Activated CD4-positive, alpha-beta memory T cell treated with anti-CD3 and anti-CD28 coated beads for 36 hours (primary cell): ENCODE results near the gene FREM1. TPM values are rescaled to one million over a fixed set of nuclear protein-coding genes. Genes with fewer than 3 reads are reported as not detected.

Experiments
- CTCF ChIA-PET: fragments of 350-600 bp; sonication (Branson Sonifier 250); formaldehyde crosslinking; loops from one replicate; lab custom pipeline; 2021; ENCODE audit warnings: antibody characterized with exemption, inconsistent platforms; lab: Charles Lee
- POLR2A ChIA-PET: fragments of 350-600 bp; sonication (Branson Sonifier 250); formaldehyde crosslinking; loops from one replicate; lab custom pipeline; 2021; ENCODE audit warnings: antibody characterized with exemption; lab: Charles Lee
- DNase-seq: peaks from one replicate; pipeline ENCODE4 v3.0.0-alpha.2; 2020
- H3K27ac Mint-ChIP-seq: one replicate; pipeline ENCODE4 v1.8.0; 2021; ENCODE audit warnings: mixed read lengths
- H3K27me3 Mint-ChIP-seq: one replicate; pipeline ENCODE4 v1.8.0; 2021; ENCODE audit warnings: mixed read lengths
- H3K36me3 Mint-ChIP-seq: one replicate; pipeline ENCODE4 v1.8.0; 2021; ENCODE audit warnings: mixed read lengths
- H3K4me1 Mint-ChIP-seq: one replicate; pipeline ENCODE4 v1.8.0; 2021; ENCODE audit warnings: low read depth, mixed read lengths
- H3K4me3 Mint-ChIP-seq: one replicate; pipeline ENCODE4 v1.8.0; 2021; ENCODE audit warnings: mild to moderate bottlenecking, mixed read lengths
- H3K9me3 Mint-ChIP-seq: one replicate; pipeline ENCODE4 v1.8.0; 2021; ENCODE audit warnings: mixed read lengths
- intact Hi-C: fragments of 100-400 bp; cut with micrococcal nuclease; formaldehyde crosslinking; loops from one replicate; pipeline ENCODE4 v1.15.1; 2023
- total RNA-seq, 2 experiments: library from RNA; stranded (reverse); gene quantifications; one replicate each; pipeline ENCODE4 v1.2.3, GENCODE V29; 2021

Gene FREM1
- total RNA-seq, 2 experiments from 2014 or later: not detected

DNA sequence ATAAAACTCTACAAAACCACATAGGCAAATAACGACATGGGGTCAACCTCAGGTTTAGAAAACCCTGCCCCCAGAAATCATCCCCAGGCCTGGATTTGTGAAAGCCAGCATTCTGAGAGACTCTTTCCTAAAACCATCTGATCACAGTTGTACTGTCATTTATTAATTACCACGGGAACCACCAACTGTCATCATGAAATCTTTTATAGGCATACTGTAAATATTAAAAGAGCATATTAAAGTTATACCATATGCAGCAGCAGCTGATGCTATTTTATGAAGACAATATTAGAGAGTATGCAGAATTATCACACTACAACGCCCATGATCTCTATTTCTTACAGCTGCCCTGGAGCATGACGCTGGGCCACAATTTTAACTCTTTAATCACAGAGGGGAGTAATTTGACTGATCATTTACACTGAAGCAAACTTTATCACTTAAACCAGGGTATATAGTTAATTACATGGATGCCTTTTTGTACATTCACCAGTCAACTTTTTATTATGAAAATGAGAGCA is 208.0 kb downstream of the FREM1 start:
- CTCF ChIA-PET: no interaction called here
- POLR2A ChIA-PET: no interaction called here
- peaks cover 25% of the 10 kb centered on the region for H3K9me3 Mint-ChIP-seq

DNA sequence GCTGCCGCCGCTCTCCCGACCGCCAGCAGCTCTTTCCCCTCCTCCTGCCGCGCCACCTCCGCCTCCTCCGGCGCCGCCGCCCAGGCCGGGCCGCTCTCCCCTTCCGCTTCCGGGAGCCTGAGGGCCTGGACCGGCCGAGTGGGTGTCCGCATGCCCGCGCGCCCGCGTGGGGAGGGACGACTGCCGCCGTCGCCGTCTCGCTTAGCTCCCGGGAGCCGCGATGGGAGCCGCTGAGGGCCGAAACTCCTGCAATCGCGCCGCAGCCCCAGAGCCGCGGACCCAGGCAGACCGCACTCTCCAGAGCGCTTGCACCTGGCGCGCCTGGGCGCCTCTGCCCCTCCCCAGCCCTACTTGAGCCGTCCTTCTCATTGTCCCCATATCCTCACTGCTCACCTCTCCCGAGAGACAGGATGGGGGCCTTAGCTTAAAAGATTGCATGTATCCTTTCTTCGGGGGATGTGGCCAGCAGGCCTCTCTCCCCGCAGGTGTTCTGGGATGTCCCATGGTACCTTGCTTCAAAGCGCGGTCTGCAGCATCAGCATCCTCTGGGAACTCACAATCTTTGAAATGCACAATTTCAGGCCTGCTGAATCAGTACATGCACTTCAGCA is 216.9 kb downstream of the FREM1 start, which contains the start of gene ZDHHC21:
Gene ZDHHC21 (minus strand): TSS at position 182 of the 611 bp plus-strand sequence. CDS start 19,092 bp downstream, outside the sequence.
- POLR2A ChIA-PET: no interaction called here
- no peaks in the 10 kb centered on the region for H3K9me3 Mint-ChIP-seq
- H3K4me3 Mint-ChIP-seq: peak within 1 kb of the TSS; percentile 90
- H3K27me3 Mint-ChIP-seq: peaks cover 4% of the 10 kb centered on the region
- peak; percentile 70 for DNase-seq
- peaks cover 11% of the 10 kb centered on the region for H3K36me3 Mint-ChIP-seq
- H3K27ac Mint-ChIP-seq: peak within 1 kb of the TSS; percentile 78
- intact Hi-C loops: loop anchor here (5.0 kb wide), 2 partner anchors 371 to 604 kb away; no protein-coding TSS in a partner anchor
- CTCF ChIA-PET: no interaction called here
- peaks cover 41% of the 10 kb centered on the region for H3K4me1 Mint-ChIP-seq

More for the DNA sequence above, 208.0 kb downstream of the FREM1 start:
- intact Hi-C loops: no loop called here
- Mint-ChIP-seq H3K4me3 (no peak overlapping the region), H3K4me1 (no peaks in the 10 kb centered on the region), H3K27me3 (peaks cover 5% of the 10 kb centered on the region), H3K36me3 (peaks cover 4% of the 10 kb centered on the region), H3K27ac (no peak overlapping the region)
- no peak for DNase-seq

DNA sequence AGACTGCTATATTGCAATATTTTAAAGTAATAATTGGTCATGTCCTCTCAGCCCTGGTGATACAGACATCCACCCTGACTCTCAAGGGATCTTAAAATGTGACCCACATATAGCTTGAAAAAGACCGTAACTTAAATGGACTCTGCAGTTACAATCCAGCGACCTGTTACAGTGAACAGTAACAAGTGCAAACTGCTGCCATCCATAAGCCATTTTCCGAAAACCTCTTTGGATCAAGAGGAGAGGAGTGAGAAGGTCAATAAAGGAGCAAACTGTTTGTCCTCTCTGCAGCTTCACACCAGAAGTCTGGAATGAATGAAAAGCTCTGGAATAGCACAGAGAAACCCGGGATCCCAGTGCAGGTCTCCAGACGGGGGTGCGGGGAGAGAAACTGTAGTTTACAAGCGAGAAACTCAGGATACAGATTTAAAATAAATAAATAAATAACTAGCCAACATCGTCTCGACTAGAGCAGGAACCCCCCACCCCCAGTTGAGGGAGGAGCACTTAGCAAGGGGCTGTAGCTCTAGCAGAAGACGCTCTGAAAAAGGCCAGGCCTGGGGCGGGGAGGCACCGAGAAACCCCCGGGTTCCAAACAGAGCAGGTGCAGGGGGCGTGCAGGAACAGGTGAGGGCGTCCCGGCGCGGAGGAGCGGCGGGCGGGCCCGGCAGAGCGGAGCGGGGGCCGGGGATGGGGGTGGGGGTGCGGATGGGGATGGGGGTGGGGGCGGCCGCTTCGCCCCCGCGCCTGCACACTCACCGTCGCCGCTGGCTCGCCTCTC is 217.6 kb downstream of the FREM1 start:
- ChIA-PET CTCF (interaction anchor here (0.9 kb wide), 1 partner anchor 72 kb away, joined by 4 read pairs; no protein-coding TSS in a partner anchor), POLR2A (no interaction called here)
- Mint-ChIP-seq H3K4me3 (peak overlapping the region; percentile 90), H3K27me3 (peaks cover 4% of the 10 kb centered on the region), H3K27ac (peak overlapping the region; percentile 78), H3K36me3 (peaks cover 11% of the 10 kb centered on the region), H3K4me1 (peaks cover 45% of the 10 kb centered on the region), H3K9me3 (no peaks in the 10 kb centered on the region)
- DNase-seq: peak; percentile 49
- intact Hi-C loops: loop anchor here (5.0 kb wide), 2 partner anchors 370 to 605 kb away; no protein-coding TSS in a partner anchor

- POLR2A ChIA-PET: no interaction called here
- intact Hi-C loops: loop anchor here (2.0 to 5.0 kb wide), 3 partner anchors 20 to 606 kb away; no protein-coding TSS in a partner anchor
- CTCF ChIA-PET: no interaction called here
Measured at GRCh38 chr9:14690948-14691730, 219.1 kb downstream of the FREM1 start.

GRCh38 chr9:14687042-14687719 is 223.0 kb downstream of the FREM1 start:
- peaks cover 38% of the 10 kb centered on the region for H3K4me1 Mint-ChIP-seq
- ChIA-PET CTCF (interaction anchor here (0.6 kb wide), 1 partner anchor 456 kb away, joined by 3 read pairs; no protein-coding TSS in a partner anchor), POLR2A (no interaction called here)
- no peaks in the 10 kb centered on the region for H3K27me3 Mint-ChIP-seq
- intact Hi-C loops: no loop called here
- peaks cover 5% of the 10 kb centered on the region for H3K9me3 Mint-ChIP-seq
- H3K27ac Mint-ChIP-seq: no peak overlapping the region
- H3K36me3 Mint-ChIP-seq: peaks cover 37% of the 10 kb centered on the region
- H3K4me3 Mint-ChIP-seq: no peak overlapping the region
- DNase-seq: no peak

More at GRCh38 chr9:14690948-14691730, 219.1 kb downstream of the FREM1 start:
- Mint-ChIP-seq H3K4me1 (peaks cover 45% of the 10 kb centered on the region), H3K36me3 (peaks cover 23% of the 10 kb centered on the region), H3K27me3 (no peaks in the 10 kb centered on the region), H3K27ac (no peak overlapping the region), H3K4me3 (no peak overlapping the region), H3K9me3 (no peaks in the 10 kb centered on the region)
- no peak for DNase-seq

- no peak overlapping the region for H3K27ac Mint-ChIP-seq
- H3K4me3 Mint-ChIP-seq: no peak overlapping the region
- peaks cover 5% of the 10 kb centered on the region for H3K9me3 Mint-ChIP-seq
- H3K36me3 Mint-ChIP-seq: peaks cover 40% of the 10 kb centered on the region
- no peak for DNase-seq
- ChIA-PET CTCF (no interaction called here), POLR2A (no interaction called here)
- intact Hi-C loops: no loop called here
- no peaks in the 10 kb centered on the region for H3K27me3 Mint-ChIP-seq
- H3K4me1 Mint-ChIP-seq: peaks cover 37% of the 10 kb centered on the region
Measured at GRCh38 chr9:14686168-14686567, 224.1 kb downstream of the FREM1 start.

Other genes starting within 250 kb of the FREM1 start
- 1 to 10 TPM; 5.1 to 6.7 TPM for gene ZDHHC21, start 217.0 kb downstream of the FREM1 start, total RNA-seq
- gene CER1, start 187.7 kb downstream of the FREM1 start, total RNA-seq: not detected